ENCODE results near the gene TNRC6C. TPM values are rescaled to one million over a fixed set of nuclear protein-coding genes. Genes with fewer than 3 reads are reported as not detected.

The TNRC6C gene
- total and polyA plus RNA-seq, 7 donors = 1.2 to 22.4 (median 11.4) TPM

GRCh38 chr17:78104540-78104941 is 146.0 kb downstream of the TNRC6C start:
- Histone ChIP-seq H3K36me3 (ENCODE audit: insufficient read depth in 1 of 2, low read depth in 1 of 2) (peaks cover 14 to 74% of the 10 kb centered on the region in 2 donors), H3K27me3 (ENCODE audit: insufficient read depth in 3 of 3, low read length in 2 of 3) (no peaks in the 10 kb centered on the region), H3K27ac (no peak overlapping the region), H3K4me1 (peaks cover 4% of the 10 kb centered on the region), H3K9me3 (no peaks in the 10 kb centered on the region), H3K4me3 (no peak overlapping the region)
- TF ChIP-seq CTCF (IDR thresholded peaks at IDR 0.05) = no peak
- WGBS, 3 donors = 95 to 97% (median 97%) methylated on average over 26 to 28 of the region's 28 CpGs
- DNase-seq (peak in 1 of 2 donors; percentile 48), ATAC-seq (no peak)
- intact Hi-C loops (cut with DNase I) = no loop called here

DNA sequence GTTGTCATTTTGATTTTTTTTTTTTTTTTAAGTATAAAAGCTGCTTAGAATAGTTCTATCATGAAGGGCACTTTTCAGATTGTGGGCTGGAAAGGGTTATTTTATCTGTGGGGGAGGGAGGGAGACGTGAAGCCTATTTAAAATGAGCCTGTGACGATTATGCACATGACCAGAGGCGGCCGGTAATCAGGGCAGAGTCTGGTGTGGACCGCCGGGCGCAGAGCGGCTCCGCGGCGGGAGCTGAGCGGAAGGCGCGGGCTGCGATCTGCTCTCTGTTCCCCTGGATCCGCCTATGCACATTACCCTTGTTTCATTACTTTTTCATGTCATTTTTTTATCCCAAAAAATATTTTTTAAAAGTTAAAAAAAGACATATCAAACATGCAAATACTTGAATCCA is 146.6 kb downstream of the TNRC6C start:
- peaks cover 14 to 68% of the 10 kb centered on the region in 2 donors for H3K36me3 ChIP-seq (ENCODE audit: insufficient read depth in 1 of 2, low read depth in 1 of 2)
- H3K27ac ChIP-seq = no peak overlapping the region
- DNase-seq (no peak), ATAC-seq (no peak)
- 85 to 88% (median 86%) methylated on average over 16 of the region's 16 CpGs for WGBS, 3 donors
- H3K4me3 ChIP-seq = no peak overlapping the region
- H3K27me3 ChIP-seq (ENCODE audit: insufficient read depth in 3 of 3, low read length in 2 of 3) = no peaks in the 10 kb centered on the region
- H3K9me3 ChIP-seq = no peaks in the 10 kb centered on the region
- peaks cover 7% of the 10 kb centered on the region for H3K4me1 ChIP-seq
- TF ChIP-seq CTCF (IDR thresholded peaks at IDR 0.05) = no peak
- intact Hi-C loops (cut with DNase I) = no loop called here

GRCh38 chr17:78105551-78105950 is 147.0 kb downstream of the TNRC6C start:
- intact Hi-C loops (cut with DNase I) = no loop called here
- no peak for TF ChIP-seq CTCF (IDR thresholded peaks at IDR 0.05)
- WGBS, 3 donors = 79 to 86% (median 82%) methylated on average over 13 of the region's 13 CpGs
- Histone ChIP-seq H3K9me3 (no peaks in the 10 kb centered on the region), H3K36me3 (ENCODE audit: insufficient read depth in 1 of 2, low read depth in 1 of 2) (peaks cover 14 to 64% of the 10 kb centered on the region in 2 donors), H3K27ac (no peak overlapping the region), H3K27me3 (ENCODE audit: insufficient read depth in 3 of 3, low read length in 2 of 3) (no peaks in the 10 kb centered on the region), H3K4me3 (no peak overlapping the region), H3K4me1 (peaks cover 12% of the 10 kb centered on the region)
- DNase-seq (no peak), ATAC-seq (no peak)

DNA sequence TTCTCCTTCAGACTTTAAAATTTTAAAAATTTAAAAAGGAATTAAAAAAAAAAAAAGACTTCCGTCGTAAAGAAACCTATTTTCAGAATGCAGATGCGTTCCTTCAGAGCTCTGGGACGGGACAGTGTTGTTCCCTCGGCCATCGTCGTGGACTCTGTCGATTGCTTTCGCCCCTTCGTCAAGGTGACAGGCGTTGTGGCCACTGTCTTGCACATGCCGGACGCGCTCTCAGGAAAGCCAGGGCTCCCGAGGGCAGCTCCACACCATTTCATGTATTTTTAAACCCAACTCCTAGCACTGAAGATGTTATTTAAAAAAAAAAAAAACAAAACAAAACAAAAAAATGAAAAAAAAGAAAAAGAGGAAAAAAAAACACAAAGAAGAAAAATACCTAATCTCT is 147.7 kb downstream of the TNRC6C start:
- TF ChIP-seq CTCF (IDR thresholded peaks at IDR 0.05) = no peak
- H3K36me3 ChIP-seq (ENCODE audit: insufficient read depth in 1 of 2, low read depth in 1 of 2) = peaks cover 14 to 58% of the 10 kb centered on the region in 2 donors
- DNase-seq (peak in 1 of 2 donors; percentile 45), ATAC-seq (no peak)
- H3K4me1 ChIP-seq = peaks cover 18% of the 10 kb centered on the region
- H3K4me3 ChIP-seq = no peak overlapping the region
- 85 to 87% (median 87%) methylated on average over 15 of the region's 15 CpGs for WGBS, 3 donors
- H3K9me3 ChIP-seq = no peaks in the 10 kb centered on the region
- intact Hi-C loops (cut with DNase I) = no loop called here
- no peaks in the 10 kb centered on the region for H3K27me3 ChIP-seq (ENCODE audit: insufficient read depth in 3 of 3, low read length in 2 of 3)
- no peak overlapping the region for H3K27ac ChIP-seq

DNA sequence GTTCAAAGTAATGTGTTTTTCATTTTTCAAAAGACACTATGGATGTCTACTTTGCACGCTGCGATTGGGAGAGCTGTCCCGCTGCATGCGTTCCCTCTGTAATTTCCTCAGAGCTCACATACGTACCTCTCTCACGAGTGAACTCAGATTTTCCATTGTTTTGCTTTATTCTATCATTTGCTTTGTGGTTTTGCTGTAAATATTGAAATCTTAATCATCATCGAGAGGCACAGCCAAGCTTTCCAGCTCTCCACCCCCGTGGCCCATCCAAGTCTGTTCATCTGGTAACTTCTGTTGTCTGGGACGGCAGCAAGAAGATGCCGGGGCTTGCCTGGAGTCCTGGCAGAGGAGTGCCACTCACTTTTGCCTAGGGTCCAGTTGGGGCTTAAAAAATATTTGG is 149.0 kb downstream of the TNRC6C start:
- DNase-seq = no peak
- 78 to 83% (median 78%) methylated on average over 10 of the region's 10 CpGs for WGBS, 3 donors

More for the DNA sequence above, 149.0 kb downstream of the TNRC6C start:
- Histone ChIP-seq H3K4me1 (peaks cover 25% of the 10 kb centered on the region), H3K27ac (no peak overlapping the region), H3K9me3 (no peaks in the 10 kb centered on the region), H3K36me3 (ENCODE audit: insufficient read depth in 1 of 2, low read depth in 1 of 2) (peaks cover 11 to 45% of the 10 kb centered on the region in 2 donors), H3K27me3 (ENCODE audit: insufficient read depth in 3 of 3, low read length in 2 of 3) (no peaks in the 10 kb centered on the region), H3K4me3 (no peak overlapping the region)
- intact Hi-C loops (cut with DNase I) = no loop called here
- no peak for TF ChIP-seq CTCF (IDR thresholded peaks at IDR 0.05)
- no peak for ATAC-seq

All from psoas muscle (tissue), 8 donors.